SK-N-SH (cell line): Measurements from ENCODE around the gene ATP6V1G2. TPM values are rescaled to one million over a fixed set of nuclear protein-coding genes. Genes with fewer than 3 reads are reported as not detected.
"Not testable (repeated sequence)": the region's sequence is repeated elsewhere in the genome, so short reads cannot be mapped to it uniquely, and the experiment has no call there.

ENCODE experiments used
- CTCF ChIA-PET: fragments of 300-600, 350-600 bp; formaldehyde crosslinking; extraction: SDS; loops from one replicate; lab custom pipeline; 2021; lab: Yijun Ruan, JAX
- POLR2A ChIA-PET: fragments of 350-600 bp; sonication (Branson Sonifier 250); formaldehyde crosslinking; extraction: SDS; loops from one replicate; lab custom pipeline; 2020; ENCODE audit warnings: antibody characterized with exemption, inconsistent platforms; lab: Yijun Ruan, JAX
- DNase-seq: peaks from one replicate; pipeline ENCODE4 v3.0.0; 2012
- H2AFZ ChIP-seq: fragments of 200-600 bp; sonication (generic); 2 replicates; pipeline ENCODE4 v1.8.1; 2016; ENCODE audit warnings: antibody characterized with exemption, mild to moderate bottlenecking, low read depth
- H3F3A ChIP-seq: fragments of 200-600 bp; sonication (generic); replicated peaks from 2 replicates; pipeline ENCODE3; 2016; ENCODE audit warnings: antibody characterized with exemption, mild to moderate bottlenecking; ENCODE audit not compliant: insufficient read depth
- H3K27ac ChIP-seq, 2 experiments: fragments of 200-500 bp in 1 of 2; fragments of 200-600 bp in 1 of 2; sonication (Bioruptor generic) in 1 of 2; sonication (generic), shearing (Covaris generic) in 1 of 2; 2 replicates each; pipeline versions ENCODE4 v1.5.1 to v1.6.1; 2014 to 2016; ENCODE audit warnings: low read depth in 2 of 2, inconsistent platforms in 1 of 2, low read length in 1 of 2, mild to moderate bottlenecking in 1 of 2, mixed read lengths in 1 of 2
- H3K27me3 ChIP-seq: fragments of 200-600 bp; sonication (generic), shearing (Covaris generic); 2 replicates; pipeline ENCODE4 v1.6.1; 2016; ENCODE audit warnings: mixed run types; ENCODE audit not compliant: insufficient read depth
- H3K36me3 ChIP-seq, 2 experiments: fragments of 200-500 bp in 1 of 2; fragments of 200-600 bp in 1 of 2; sonication (Bioruptor generic) in 1 of 2; sonication (generic) in 1 of 2; replicated peaks in 1 of 2; 2 replicates each; pipeline versions ENCODE3 to v1.5.1; 2014 to 2016; ENCODE audit warnings: low read length in 1 of 2, mild to moderate bottlenecking in 1 of 2; ENCODE audit not compliant: insufficient read depth in 2 of 2, control insufficient read depth in 1 of 2
- H3K4me1 ChIP-seq, 2 experiments: fragments of 200-500 bp in 1 of 2; fragments of 200-600 bp in 1 of 2; sonication (Bioruptor generic) in 1 of 2; sonication (generic), shearing (Covaris generic) in 1 of 2; 2 replicates each; pipeline versions ENCODE4 v1.5.1 to v1.6.1; 2014 to 2016; ENCODE audit warnings: low read depth in 1 of 2, low read length in 1 of 2, mixed run types in 1 of 2; ENCODE audit not compliant: insufficient read depth in 2 of 2, control insufficient read depth in 1 of 2
- H3K4me2 ChIP-seq: fragments of 200-600 bp; sonication (generic), shearing (Covaris generic); 2 replicates; pipeline ENCODE4 v1.6.1; 2017; ENCODE audit warnings: mixed run types
- H3K4me3 ChIP-seq, 2 experiments: fragments of 200-500 bp in 1 of 2; fragments of 200-600 bp in 1 of 2; sonication (Bioruptor generic) in 1 of 2; sonication (generic), shearing (Covaris generic) in 1 of 2; 2 replicates each; pipeline versions ENCODE4 v1.5.1 to v1.8.1; 2014 to 2016; ENCODE audit warnings: low read depth in 2 of 2, inconsistent platforms in 1 of 2, low read length in 1 of 2, mild to moderate bottlenecking in 1 of 2, mixed read lengths in 1 of 2, moderate library complexity in 1 of 2
- H3K79me2 ChIP-seq: fragments of 200-600 bp; sonication (generic); 2 replicates; pipeline ENCODE4 v1.8.1; 2017; ENCODE audit warnings: mild to moderate bottlenecking; ENCODE audit not compliant: insufficient read depth
- H3K9ac ChIP-seq: fragments of 200-600 bp; sonication (generic); 2 replicates; pipeline ENCODE4 v1.6.1; 2017; ENCODE audit warnings: mixed run types
- H3K9me2 ChIP-seq: fragments of 200-600 bp; sonication (generic); 2 replicates; pipeline ENCODE4 v1.6.1; 2017; ENCODE audit warnings: mixed run types
- H3K9me3 ChIP-seq: fragments of 200-600 bp; sonication (generic); 2 replicates; pipeline ENCODE4 v1.6.1; 2017; ENCODE audit warnings: mixed run types, mild to moderate bottlenecking, moderate library complexity
- H4K20me1 ChIP-seq: fragments of 200-600 bp; sonication (generic); 2 replicates; pipeline ENCODE4 v1.6.1; 2017; ENCODE audit warnings: mild to moderate bottlenecking, mixed run types; ENCODE audit not compliant: insufficient read depth
- CHD2 ChIP-seq: fragments of 150-350 bp; IDR thresholded peaks from 2 replicates; pipeline ENCODE4 v1.6.1; 2018; ENCODE audit warnings: low read length; ENCODE audit not compliant: partially characterized antibody
- CTCF ChIP-seq: fragments of 200-600 bp; sonication (generic); IDR thresholded peaks from 2 replicates; pipeline ENCODE4 v1.6.1; 2017; ENCODE audit warnings: antibody characterized with exemption, mild to moderate bottlenecking, moderate library complexity
- EZH2phosphoT487 ChIP-seq: fragments of 200-600 bp; sonication (generic); IDR thresholded peaks from 2 replicates; pipeline ENCODE4 v1.6.1; 2017; ENCODE audit warnings: low read depth, mixed run types, mild to moderate bottlenecking, antibody characterized with exemption, moderate library complexity, borderline replicate concordance
- FOXJ3 ChIP-seq: sonication (generic); formaldehyde crosslinking; IDR thresholded peaks from 2 replicates; pipeline ENCODE4 v1.5.1; 2020; ENCODE audit warnings: mild to moderate bottlenecking, missing genetic modification reagents
- FOXM1 ChIP-seq: IDR thresholded peaks from 2 replicates; pipeline ENCODE4 v1.4.0; 2012; ENCODE audit warnings: low read depth, mild to moderate bottlenecking
- GABPA ChIP-seq: IDR thresholded peaks from 2 replicates; pipeline ENCODE4 v1.4.0; 2012; ENCODE audit warnings: low read depth, mild to moderate bottlenecking
- GATA2 ChIP-seq: sonication (generic); formaldehyde crosslinking; IDR thresholded peaks from 2 replicates; pipeline ENCODE4 v1.5.0; 2020; ENCODE audit warnings: mild to moderate bottlenecking, missing genetic modification reagents
- MXI1 ChIP-seq: IDR thresholded peaks from 2 replicates; pipeline ENCODE4 v1.6.1; 2012; ENCODE audit warnings: mild to moderate bottlenecking, low read depth, low read length, improper control_type of control experiment
- NRF1 ChIP-seq: IDR thresholded peaks from 2 replicates; pipeline ENCODE4 v1.6.1; 2012; ENCODE audit warnings: low read depth, mild to moderate bottlenecking, low read length
- POLR2AphosphoS5 ChIP-seq: IDR thresholded peaks from 2 replicates; pipeline ENCODE4 v1.6.1; 2012; ENCODE audit warnings: low read depth, low read length
- RAD21 ChIP-seq: IDR thresholded peaks from 2 replicates; pipeline ENCODE4 v1.6.1; 2012; ENCODE audit warnings: mild to moderate bottlenecking, low read length
- RCOR1 ChIP-seq: fragments of 150-350 bp; IDR thresholded peaks from 2 replicates; pipeline ENCODE4 v1.6.1; 2017; ENCODE audit warnings: antibody characterized with exemption, low read length
- SMC3 ChIP-seq: IDR thresholded peaks from 2 replicates; pipeline ENCODE4 v1.6.1; 2012; ENCODE audit warnings: low read depth, low read length, improper control_type of control experiment
- TAF1 ChIP-seq: IDR thresholded peaks from 2 replicates; pipeline ENCODE4 v1.6.1; 2012; ENCODE audit warnings: low read depth, mild to moderate bottlenecking, low read length, moderate library complexity, borderline replicate concordance
- YY1 ChIP-seq: IDR thresholded peaks from 2 replicates; pipeline ENCODE4 v1.4.0; 2012; ENCODE audit warnings: low read depth, mild to moderate bottlenecking
- ZBTB33 ChIP-seq: IDR thresholded peaks from 2 replicates; pipeline ENCODE4 v1.4.0; 2012; ENCODE audit warnings: low read depth, borderline replicate concordance
- WGBS: methylation state at CpG from one replicate; pipeline ENCODE4 v1.1.6; 2017; ENCODE audit warnings: low lambda C conversion rate; 5-methylcytosine and 5-hydroxymethylcytosine counted together
- polyA plus RNA-seq, 3 experiments: library from polyadenylated mRNA; depleted of rRNA; stranded (reverse); fragments of >200 nt; gene quantifications; 2 replicates each; pipeline ENCODE4 v1.2.3, GENCODE V29; 2012
- TF ChIP-seq, protein P1 (sequence below): IDR thresholded peaks from 2 replicates; pipeline ENCODE4 v1.4.0; 2012; ENCODE audit warnings: low read depth, borderline replicate concordance
- TF ChIP-seq, protein P2 (sequence below): IDR thresholded peaks from 2 replicates; pipeline ENCODE4; 2012

ATP6V1G2 gene
- polyA plus RNA-seq, 1 of the 3 experiments (the other 2 are of a cell fraction): 13.6 TPM

DNA sequence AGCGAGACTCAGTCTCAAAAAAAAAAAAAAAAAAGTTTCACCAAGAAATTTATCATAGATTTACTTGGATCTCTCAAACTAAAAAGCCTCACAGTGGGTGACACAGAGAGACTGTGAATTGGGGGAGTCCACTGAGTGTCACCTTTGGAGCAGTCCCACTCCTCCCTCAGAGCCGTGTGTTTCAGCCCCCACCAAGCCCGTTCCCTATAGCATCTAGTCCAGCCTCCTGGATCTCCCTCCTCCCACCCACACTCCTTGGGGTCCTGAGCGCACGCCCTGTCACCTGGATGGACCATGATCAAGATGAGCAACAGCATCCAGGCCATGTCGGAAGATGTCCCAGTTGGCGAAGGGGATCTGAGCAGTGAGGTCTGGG lies 46.0 kb upstream of the ATP6V1G2 start (continued):
- TF ChIP-seq, protein P1, sequence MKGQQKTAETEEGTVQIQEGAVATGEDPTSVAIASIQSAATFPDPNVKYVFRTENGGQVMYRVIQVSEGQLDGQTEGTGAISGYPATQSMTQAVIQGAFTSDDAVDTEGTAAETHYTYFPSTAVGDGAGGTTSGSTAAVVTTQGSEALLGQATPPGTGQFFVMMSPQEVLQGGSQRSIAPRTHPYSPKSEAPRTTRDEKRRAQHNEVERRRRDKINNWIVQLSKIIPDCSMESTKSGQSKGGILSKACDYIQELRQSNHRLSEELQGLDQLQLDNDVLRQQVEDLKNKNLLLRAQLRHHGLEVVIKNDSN: no peak
- TF ChIP-seq SMC3: no peak

- CTCF ChIA-PET: interaction anchor here (1.1 to 3.3 kb wide), 5 partner anchors 8 to 44 kb away, joined by 3 to 15 read pairs (median 10); partner anchors contain the start of genes ATP6V1G2 and LTB
- H3K4me1 ChIP-seq, H3K4me3 ChIP-seq, H3K9me3 ChIP-seq, DNase-seq, H3K79me2 ChIP-seq, H3F3A ChIP-seq, H3K4me2 ChIP-seq, H3K9me2 ChIP-seq, H2AFZ ChIP-seq, POLR2A ChIA-PET, H3K9ac ChIP-seq, H3K27ac ChIP-seq, H3K27me3 ChIP-seq, H3K36me3 ChIP-seq, H4K20me1 ChIP-seq: not testable (repeated sequence)
- 59% methylated on average over 5 of the region's 5 CpGs for WGBS
Measured at GRCh38 chr6:31590691-31591090, 44.3 kb upstream of the ATP6V1G2 start.

GRCh38 chr6:31588871-31589650 lies 42.7 kb upstream of the ATP6V1G2 start:
- POLR2A ChIA-PET: interaction anchor here (0.6 kb wide), 1 partner anchor 41 kb away, joined by 3 read pairs; no protein-coding TSS in a partner anchor
- Histone ChIP-seq H3K9ac (no peak overlapping the region), H3K4me3 (no peak overlapping the region), H3K9me3 (no peaks in the 10 kb centered on the region), H3F3A (no peaks in the 10 kb centered on the region), H3K79me2 (no peaks in the 10 kb centered on the region), H3K9me2 (no peaks in the 10 kb centered on the region), H4K20me1 (no peaks in the 10 kb centered on the region), H3K27me3 (no peaks in the 10 kb centered on the region), H3K27ac (no peak overlapping the region), H3K4me1 (no peaks in the 10 kb centered on the region; a peak in 1 of 4 replicates), H3K36me3 (no peaks in the 10 kb centered on the region), H3K4me2 (no peak overlapping the region), H2AFZ (no peak overlapping the region)
- DNase-seq: no peak
- CTCF ChIA-PET: interaction anchor here (1.1 to 17.6 kb wide), 6 partner anchors 8 to 43 kb away, joined by 3 to 312 read pairs (median 12); partner anchors contain the start of genes ATP6V1G2 and LTB
- WGBS: 58% methylated on average over 9 of the region's 9 CpGs
- TF ChIP-seq POLR2AphosphoS5 (no peak), RAD21 (no peak), SMC3 (no peak), GATA2 (CRISPR knock-in tag) (no peak), EZH2phosphoT487 (no peak), MXI1 (no peak), FOXM1 (no peak), NRF1 (no peak), YY1 (no peak), CTCF (no peak), CHD2 (no peak), TAF1 (no peak), ZBTB33 (no peak), GABPA (no peak), FOXJ3 (CRISPR knock-in tag) (no peak), RCOR1 (no peak)
- TF ChIP-seq, protein P1: no peak
- TF ChIP-seq, protein P2, sequence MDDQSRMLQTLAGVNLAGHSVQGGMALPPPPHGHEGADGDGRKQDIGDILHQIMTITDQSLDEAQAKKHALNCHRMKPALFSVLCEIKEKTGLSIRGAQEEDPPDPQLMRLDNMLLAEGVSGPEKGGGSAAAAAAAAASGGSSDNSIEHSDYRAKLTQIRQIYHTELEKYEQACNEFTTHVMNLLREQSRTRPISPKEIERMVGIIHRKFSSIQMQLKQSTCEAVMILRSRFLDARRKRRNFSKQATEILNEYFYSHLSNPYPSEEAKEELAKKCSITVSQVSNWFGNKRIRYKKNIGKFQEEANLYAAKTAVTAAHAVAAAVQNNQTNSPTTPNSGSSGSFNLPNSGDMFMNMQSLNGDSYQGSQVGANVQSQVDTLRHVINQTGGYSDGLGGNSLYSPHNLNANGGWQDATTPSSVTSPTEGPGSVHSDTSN: no peak
